Measurements from ENCODE around the gene TRNP1.
"Not testable (repeated sequence)": the region's sequence is repeated elsewhere in the genome, so short reads cannot be mapped to it uniquely, and the experiment has no call there.

DNA sequence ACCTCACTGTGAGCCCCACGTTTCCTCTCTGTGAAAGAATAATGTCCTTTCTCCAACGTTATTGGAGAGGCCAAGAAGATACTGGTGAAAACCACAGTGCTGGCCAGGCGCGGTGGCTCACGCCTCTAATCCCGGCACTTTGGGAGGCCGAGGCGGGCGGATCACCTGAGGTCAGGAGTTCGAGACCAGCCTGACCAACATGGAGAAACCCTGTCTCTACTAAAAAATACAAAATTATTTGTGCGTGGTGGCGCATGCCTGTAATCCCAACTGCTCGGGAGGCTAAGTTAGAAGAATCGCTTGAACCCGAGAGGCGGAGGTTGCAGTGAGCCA is 44.8 kb upstream of the TRNP1 start:
- TF ChIP-seq, protein P1, sequence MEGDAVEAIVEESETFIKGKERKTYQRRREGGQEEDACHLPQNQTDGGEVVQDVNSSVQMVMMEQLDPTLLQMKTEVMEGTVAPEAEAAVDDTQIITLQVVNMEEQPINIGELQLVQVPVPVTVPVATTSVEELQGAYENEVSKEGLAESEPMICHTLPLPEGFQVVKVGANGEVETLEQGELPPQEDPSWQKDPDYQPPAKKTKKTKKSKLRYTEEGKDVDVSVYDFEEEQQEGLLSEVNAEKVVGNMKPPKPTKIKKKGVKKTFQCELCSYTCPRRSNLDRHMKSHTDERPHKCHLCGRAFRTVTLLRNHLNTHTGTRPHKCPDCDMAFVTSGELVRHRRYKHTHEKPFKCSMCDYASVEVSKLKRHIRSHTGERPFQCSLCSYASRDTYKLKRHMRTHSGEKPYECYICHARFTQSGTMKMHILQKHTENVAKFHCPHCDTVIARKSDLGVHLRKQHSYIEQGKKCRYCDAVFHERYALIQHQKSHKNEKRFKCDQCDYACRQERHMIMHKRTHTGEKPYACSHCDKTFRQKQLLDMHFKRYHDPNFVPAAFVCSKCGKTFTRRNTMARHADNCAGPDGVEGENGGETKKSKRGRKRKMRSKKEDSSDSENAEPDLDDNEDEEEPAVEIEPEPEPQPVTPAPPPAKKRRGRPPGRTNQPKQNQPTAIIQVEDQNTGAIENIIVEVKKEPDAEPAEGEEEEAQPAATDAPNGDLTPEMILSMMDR (IDR thresholded peaks at IDR 0.05), result not testable (repeated sequence)
- TF ChIP-seq POLR2A (IDR thresholded peaks at IDR 0.05), result not testable (repeated sequence)

Data from right lobe of liver (tissue), 4 donors.